ENCODE results near the gene ZNF438.

The ZNF438 gene

DNA sequence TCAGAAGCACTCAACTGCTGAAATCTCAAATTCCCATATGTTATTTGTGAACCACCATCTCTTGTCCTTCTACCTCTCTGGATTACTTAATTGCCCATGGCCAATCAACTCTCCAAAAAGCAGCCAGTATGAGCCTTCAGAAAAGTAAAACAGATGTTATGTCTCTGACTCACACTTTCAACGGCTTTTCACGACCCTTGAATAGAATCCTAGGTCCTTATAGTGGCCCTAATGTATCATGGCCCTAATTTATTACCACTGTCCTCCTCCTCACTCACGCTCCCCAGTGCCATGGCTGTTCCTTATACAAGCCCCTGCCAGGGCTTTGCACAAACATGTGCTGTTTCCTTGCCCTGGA is 20.0 kb downstream of the ZNF438 start:
- no peak for DNase-seq

DNA sequence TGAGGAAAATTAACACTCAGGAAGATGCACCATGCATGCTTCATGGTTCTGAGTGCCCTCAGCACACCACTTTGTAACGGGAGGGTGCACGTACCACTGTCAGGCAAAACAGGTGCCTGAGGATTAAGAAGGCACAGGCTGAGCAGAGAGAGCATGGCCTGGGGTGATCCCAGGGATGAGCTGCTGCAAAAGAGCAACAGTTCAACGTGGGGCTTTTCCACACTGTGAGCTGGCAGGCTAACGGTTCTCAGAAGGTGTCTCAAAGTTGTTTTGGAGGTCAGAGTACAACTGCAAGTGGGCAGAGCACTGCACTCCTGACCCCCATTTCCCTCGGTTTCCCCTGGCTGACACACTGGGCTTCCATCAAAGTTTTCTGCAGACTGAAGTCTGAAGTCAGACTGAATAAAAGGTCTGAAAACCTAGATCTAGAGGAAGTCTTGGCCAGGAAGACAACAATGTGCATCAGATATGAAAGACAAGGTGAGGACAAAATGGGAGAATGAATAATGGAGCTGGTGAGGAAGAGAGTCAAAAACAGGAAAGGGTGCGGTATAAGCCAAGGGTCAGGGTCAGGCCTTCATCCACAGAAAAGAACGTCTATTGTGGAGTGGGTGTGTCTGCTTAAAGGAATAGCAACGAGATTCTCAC is 20.5 kb downstream of the ZNF438 start:
- no peak for DNase-seq

DNA sequence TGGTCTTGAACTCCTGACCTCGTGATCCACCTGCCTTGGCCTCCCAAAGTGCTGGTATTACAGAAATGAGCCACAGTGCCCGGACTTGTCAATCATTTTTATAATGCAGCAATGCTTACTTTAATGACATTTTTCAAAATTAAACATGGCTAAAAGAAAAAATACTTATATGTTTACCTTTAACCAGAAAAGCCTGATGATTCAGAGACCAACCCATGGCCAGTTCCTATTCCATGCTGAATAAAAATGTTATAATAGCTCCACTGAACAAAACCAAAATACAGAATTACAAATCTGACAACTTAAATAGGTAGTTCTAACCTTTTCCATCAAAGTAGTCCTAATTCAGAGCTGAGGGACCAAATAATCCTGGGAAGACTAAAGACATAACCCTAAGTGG is 21.6 kb downstream of the ZNF438 start:
- no peak for DNase-seq

DNA sequence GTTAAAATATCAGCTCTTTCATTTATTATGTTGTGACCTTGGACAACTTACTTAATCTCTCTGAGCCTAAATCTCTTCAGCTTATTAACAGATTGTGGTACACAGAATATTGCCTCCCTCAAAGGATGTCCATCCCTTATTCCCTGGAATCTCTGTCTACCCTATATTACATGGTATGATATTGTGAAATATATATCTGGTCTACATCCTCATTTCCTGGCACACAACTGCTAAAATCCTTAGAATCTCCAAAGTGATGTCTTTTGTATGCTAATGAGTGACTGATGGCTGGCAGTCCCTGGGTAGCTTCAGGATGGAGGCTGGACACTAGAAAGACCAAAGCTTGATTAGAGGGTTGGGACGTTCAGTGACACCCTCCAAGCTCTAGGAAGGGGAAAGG is 25.8 kb downstream of the ZNF438 start:
- no peak for DNase-seq

DNA sequence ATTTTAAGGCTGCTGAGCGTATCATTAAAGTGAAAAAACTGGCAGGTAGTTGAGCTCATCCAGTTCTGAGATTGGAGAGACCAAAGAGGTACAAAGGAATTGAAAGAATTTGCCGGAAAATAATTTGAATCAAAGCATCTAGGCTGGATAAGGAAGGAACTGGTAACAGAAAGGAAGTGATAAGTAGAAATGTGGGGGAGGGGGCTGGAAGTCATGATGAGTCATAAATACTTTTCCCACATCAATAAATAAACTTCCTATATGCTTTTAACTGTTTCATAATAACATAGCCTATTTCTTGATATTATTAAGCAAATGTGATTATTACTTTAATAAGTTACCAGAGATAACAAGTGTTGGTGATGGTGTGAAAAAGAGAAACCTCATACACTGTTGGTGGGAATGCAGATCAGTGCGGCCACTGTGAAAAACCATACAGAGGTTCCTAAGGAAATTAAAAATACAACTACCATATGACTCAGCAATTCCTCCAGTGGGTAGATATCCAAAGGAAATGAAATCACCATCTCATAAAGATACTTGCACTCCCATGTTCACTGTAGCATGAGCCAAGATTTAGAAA is 27.0 kb downstream of the ZNF438 start:
- DNase-seq, result no peak

DNA sequence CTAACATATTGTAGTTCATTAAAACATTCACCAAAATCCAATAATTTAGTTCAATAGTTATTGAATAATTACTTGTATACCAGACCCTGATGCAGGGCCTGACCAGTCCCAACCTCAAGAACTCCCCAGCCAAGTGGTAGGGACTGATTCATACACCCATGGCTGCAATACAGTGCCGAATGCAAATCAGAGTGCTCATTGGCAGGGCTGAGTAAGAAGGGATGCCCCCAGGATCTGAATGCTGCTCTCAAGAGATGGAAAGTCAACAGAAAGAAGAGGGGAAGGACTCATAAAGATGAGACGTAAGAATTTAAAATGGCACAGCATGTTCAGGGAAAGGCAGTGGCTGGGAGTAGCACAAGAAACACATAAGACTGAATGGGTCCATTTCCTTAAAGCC is 29.9 kb downstream of the ZNF438 start:
- no peak for DNase-seq

DNA sequence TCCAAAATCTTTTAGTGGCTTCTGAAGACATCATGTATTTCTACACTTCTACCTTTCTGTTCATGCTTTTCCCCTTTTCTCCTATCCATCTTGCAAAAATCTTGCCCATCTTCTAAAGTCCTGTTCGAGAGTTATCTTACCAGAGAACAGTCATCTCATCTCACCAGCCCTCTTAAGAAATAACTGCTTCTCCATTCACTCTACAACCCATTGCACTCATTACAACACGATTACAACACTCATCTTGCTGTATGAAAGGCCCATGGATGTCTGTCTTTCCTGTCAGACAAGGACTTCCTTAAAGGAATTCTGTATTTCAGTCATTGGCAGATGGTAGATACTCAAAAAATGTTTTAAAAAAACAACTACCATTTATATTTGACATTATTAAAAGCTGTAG is 30.8 kb downstream of the ZNF438 start:
- DNase-seq, result peak; percentile 26 to 36

DNA sequence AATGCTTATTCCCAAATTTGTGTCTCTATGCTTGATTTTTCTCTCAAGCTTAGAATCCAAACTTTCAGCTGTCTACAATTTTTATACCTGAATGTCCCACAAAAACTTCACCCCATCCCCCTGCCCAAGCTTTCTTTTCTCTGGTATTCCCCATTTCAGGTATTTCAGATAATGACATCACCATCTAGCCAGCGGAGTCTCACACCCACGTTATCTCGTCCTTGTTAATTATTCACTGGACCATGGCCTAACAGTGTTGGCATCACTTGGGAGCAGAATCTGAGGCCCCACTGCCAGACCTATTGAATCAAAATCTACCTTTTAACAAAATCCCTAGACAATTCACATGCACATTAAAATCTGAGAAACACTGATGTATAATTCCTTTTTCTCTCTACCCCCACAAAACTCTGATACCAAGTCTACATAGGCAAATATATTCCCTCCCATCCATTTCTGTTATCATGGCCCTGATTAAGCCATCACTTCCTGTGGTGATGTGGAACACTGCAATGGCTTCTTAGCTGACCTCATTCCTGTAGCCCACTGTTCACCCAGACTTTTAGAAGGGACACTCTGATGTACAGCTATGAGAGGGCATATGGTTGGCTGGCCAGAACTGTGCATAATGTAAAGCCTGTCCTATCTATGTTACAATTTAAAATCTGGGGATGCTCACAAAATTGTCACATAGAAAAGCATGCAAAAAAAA is 31.4 kb downstream of the ZNF438 start:
- DNase-seq, result no peak

DNA sequence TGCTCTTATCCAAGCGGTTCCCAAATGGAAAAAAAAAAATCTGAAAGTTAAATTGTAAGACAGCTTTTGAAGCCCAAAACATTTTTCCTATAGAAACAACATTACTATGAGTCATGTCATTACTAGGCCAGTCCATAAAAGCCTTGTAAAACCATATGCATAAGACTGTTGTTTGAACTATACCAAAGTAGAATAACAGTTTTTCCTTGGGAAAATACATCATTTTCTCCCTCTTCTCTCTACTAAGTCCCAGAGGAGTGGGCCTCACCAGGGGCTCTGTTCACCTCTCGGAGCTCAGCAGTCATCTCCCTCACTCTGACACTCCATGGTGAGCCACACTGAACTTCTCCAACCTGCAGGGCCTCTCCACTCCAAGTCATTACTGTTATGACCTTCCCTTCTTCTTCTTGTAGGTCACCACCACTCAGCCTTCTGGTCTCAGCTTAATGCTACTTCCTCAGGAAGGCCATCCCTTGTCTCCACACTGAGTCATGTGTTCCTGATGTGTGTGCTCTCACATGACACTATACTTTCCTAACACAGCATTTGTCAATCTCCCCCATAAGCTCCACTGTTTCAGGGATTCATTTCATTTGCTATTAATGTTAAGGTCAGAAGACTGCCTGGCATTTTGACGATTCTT is 32.5 kb downstream of the ZNF438 start:
- peak; percentile 72 to 81 for DNase-seq

DNA sequence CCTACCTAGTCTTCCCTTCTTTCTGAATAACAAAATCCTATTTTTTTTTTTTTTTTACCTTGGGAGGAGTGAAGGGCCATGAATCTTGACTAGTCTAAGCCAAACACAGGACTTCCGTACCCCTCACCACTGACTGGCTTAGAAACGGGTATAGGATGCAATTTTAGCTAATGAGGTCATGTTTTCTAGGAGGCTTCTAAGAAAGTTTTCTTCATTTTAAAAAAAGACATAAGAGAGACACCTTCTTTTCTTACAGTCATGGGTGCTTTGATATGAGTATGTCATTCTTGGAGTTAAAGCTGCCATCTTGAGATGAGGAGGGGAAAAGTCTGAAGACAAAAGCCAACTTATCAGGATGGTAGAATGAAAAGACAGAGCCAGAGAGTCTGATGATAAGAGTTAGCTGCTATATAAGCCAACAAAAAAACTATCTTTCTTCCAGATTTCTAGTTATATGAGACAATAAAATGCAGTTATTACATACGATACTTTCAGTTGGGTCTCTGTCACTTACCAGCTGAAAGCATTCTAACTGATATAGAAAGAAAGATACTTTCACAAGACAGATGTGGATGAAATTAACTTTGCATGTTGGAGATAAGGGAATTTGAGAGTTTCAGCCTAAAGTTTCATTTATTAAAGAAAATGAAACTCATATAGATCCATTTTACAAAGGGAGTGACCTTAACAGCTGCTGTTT is 34.0 kb downstream of the ZNF438 start:
- no peak for DNase-seq

DNA sequence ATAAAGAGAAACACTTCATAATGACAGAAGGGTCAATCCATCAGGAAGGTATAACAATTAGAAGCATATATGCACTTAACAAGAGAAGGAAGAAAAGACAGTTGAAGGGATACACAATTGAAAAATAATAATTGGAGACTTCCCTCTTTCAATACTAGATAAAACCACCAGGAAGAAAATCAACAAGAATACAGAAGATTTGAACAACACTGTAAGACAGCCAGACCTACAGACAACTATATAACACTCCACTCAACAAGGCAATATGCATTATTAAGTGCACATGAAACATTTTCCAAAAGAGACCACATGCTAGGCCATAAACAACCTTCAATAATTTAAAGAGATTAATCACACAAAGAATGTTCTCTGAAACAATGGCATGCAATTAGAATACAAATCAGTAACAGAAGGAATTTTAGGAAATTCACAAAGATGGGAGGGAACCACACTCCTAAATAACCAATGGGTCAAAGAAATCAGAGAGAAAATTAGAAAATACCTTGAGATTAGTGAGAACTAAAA is 35.1 kb downstream of the ZNF438 start:
- no peak for DNase-seq

DNA sequence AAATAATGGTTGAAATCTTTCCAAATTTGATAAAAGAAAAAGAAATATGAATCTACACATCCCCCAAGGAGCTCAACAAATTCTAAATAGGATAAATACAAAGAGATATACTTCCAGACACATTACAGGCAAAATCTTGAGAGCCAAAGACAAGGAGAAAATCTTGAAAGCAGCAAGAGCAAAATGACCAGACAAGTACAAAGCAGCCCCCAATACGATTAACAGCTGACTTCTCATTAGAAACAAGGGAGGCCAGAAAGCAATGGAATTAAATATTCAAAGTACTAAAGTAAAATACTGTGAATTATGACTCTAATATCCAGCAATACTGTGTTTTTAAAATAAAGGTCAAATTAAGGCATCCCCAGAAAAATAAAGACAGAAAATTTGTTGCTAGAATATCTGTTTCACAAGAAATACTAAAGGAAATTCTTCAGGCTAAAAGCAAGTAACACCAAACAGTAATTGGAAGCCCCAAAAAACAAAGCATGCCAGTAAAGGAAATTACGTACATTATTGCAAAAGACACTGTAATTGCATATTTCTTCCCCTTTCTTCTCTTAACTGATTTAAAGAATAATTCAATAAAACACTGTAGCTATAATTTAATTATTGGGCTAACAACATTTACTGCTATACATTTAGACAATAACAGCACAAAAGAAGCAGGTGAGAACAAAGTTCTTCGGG is 36.4 kb downstream of the ZNF438 start:
- DNase-seq, result peak in 1 of 2 experiments; percentile 24

DNA sequence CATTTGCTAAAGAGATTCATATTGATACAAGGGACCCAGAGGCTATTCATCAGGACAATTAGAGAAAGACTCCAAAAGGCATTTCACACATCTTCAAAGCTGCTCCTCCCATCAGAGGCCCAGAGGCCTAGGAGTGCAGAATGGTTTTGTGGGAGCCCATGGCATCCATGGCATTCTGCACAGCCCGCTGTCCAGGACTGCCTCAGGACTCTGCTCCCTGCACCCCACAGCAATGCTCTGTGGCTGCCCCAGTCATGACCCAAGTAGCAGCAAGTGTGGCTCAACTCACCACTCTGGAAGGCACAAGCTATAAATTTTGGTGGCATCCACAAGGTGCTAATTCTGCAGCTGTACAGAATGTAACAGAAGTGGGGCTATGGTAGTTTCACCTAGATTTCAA is 38.5 kb downstream of the ZNF438 start:
- DNase-seq, result no peak

DNA sequence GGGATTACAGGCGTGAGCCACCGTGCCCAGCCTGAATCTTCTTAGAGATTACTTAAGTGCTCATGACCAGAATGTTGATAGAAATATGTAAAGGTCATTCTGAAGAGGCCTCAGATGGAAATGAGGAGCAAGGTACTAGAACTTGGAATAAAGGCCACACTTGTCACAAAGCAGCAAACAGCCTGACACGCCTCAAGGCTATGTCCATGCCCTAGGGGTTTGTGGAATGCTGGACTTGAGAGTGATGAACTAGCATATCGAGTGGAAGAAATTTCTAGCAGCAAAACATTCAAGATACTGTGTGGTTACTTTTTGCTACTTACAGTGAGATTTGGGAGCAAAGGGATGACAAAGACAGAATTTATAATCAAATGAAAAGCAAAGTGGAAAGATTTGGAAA is 39.0 kb downstream of the ZNF438 start:
- DNase-seq, result no peak

DNA sequence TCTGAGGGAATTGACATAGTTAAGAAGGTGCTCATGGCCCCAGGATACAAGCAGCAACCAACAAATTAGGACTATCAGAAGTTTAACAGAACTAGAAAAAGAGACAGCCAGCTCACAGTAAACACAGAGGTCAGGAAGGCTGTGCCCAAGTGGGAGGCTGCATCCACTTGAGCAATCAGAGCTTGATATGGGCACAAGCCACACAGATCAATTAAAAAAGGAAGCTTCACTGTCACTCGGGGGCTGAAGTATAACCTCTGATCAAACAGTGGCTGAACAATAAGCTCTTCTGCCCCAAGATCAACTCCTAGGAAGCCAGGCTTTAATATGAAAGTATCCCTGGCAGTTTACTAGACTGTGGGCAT is 40.0 kb downstream of the ZNF438 start:
- no peak for DNase-seq

DNA sequence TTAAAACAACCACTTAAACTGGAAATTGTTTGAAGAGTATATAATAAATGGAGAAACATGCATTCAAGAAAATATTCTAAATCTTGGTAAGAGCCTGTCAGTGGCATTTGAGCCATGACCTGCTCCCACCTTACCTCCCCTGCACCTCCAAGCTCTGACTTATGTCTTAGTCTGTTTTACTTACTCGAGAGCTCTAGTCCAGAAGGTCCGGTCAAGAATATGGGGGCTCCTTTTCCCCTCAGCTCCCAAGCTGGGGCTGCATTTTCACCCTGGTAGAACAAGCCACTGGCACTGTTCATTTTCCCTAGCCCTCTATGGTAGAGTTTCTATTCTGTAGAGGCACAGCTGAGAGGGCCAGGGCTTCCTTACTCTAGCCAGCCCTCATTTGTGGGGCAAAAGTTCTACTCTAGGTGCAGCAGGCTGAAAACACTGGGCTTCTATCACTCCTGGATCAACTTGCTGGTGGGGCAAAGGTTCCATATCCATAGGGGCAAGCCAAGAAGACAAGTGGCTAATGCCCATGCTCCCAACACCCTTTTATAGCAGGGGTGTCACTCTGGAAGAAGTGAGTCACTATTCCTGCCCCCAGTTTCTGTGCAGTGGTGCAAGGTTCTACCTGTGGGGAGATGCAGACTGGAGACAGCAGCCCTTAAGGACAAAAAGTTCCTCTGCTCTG is 40.6 kb downstream of the ZNF438 start:
- DNase-seq, result no peak

DNA sequence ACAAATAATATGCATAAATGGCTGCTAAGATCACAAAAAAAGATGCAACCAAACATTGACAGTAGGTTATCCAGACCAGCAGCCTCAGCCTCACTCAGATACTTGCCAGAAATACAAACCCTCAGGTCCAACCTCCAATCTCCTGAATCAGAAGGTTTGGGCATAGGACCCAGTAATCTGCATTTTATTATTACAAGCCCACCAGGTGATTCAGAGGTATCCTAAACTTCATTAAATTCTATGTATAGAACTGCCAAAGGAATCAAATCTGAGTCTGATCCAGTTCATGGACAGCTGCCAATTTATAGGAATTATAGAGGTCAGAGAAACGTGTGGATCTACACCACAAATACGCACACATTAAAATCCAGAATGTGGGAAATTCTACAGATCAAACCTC is 41.3 kb downstream of the ZNF438 start:
- no peak for DNase-seq

DNA sequence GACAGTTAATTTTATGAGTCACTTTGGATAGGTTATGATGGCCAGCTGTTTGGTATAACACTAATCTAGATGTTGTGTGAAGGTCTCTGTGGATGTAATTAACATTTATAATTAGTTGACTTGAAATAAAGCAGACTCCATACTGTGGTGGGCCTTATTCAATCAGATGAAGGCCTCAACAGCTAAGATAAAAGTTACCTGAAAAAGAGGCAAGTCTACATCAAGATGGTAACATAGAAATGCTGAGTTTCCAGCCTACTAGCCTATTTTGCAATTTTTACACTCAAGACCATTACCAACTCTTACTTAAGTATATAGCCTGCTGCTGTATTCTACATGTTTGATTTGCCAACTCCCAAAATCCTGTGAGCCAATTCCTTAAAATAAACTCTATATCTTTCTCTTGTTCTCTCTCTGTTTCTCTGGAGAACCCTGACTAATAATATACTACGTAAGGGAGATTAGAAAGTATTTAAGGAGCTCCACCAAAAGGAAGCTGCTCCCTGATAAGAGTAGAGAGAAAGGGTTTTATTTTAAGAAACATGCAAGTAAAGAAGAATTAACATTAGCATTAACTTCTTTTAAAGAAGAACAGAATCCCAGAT is 42.7 kb downstream of the ZNF438 start:
- DNase-seq, result no peak

DNA sequence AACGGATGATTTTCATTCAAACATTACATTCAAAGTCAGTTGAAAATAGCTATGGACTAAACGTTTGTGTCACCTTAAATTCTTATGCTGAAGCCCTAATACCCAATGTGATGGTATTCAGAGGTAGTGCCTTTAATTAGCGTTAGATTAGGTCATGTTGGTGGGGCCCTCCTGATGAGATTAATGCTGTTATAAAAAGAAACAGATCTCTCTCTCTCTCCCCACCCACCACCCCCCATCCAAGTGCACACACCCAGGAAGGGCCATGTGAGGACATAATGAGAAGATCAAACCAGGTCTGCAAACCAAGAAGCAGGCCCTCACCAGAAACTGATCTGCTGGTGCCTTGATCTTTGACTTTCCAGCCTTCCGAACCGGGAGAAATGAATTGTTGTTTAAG is 44.2 kb downstream of the ZNF438 start:
- no peak for DNase-seq

DNA sequence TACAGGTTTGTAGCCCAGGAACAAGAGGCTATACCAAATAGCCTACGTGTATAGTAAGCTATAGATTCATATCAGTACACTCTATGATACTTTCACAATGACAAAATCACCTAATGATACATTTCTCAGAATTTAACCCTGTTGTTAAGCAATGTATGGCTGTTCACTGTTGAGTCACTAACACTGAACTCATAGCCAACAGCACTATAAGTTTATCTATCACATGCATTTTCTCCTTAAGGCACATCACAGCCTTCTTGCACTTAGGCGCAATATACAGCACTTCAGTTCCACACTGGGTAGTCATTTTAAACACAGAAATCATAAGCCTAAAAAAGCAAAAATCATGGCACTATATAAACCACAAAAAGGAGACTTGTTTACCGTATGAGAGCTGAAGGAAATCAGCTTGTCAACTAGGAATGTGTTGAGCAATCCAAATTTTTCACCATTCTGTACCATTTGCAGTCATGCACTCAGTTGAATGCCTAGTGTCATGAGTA is 45.6 kb downstream of the ZNF438 start:
- no peak for DNase-seq

DNA sequence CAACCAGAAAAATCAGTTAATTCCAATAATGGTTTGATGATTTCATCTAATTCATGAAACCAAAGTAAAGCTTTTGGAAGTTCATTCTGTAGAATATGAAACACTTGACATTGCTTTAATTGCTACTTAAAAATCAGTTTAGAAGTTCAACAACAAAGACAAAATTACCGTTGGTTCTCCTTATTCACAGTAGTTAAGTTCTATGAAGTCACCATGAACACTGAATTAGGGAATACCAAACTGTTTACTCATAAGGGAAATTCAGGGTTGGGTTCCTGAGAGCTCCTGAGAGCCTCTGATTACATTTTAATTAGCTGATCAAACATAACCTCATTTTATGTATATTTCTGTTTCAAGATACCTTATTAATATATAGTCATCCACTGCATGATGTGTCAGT is 46.2 kb downstream of the ZNF438 start:
- no peak for DNase-seq

Measured in Kasumi-1 (cell line).